COLO668 (cell line): ENCODE data around the gene POLR2B.
"Not testable (repeated sequence)": the region's sequence is repeated elsewhere in the genome, so short reads cannot be mapped to it uniquely, and the experiment has no call there.

Experiments
- DNase-seq: peaks from one replicate; lab custom pipeline; 2025; ENCODE audit not compliant: unreplicated experiment; lab: John Stamatoyannopoulos, UW

Gene POLR2B

GRCh38 chr4:57051095-57051494 is 72.4 kb downstream of the POLR2B start:
- DNase-seq, result no peak

- no peak for DNase-seq
Measured at GRCh38 chr4:57051524-57051923, 72.8 kb downstream of the POLR2B start.

GRCh38 chr4:57053508-57053907 is 74.8 kb downstream of the POLR2B start:
- no peak for DNase-seq

- no peak for DNase-seq
Measured at GRCh38 chr4:57055886-57056285, 77.2 kb downstream of the POLR2B start.

GRCh38 chr4:57059890-57060716 is 81.4 kb downstream of the POLR2B start:
- DNase-seq, result no peak

- DNase-seq, result not testable (repeated sequence)
Measured at GRCh38 chr4:57060717-57061067, 82.0 kb downstream of the POLR2B start.

- no peak for DNase-seq
Measured at GRCh38 chr4:57061395-57061794, 82.7 kb downstream of the POLR2B start.

- DNase-seq, result no peak
Measured at GRCh38 chr4:57063518-57063917, 84.8 kb downstream of the POLR2B start.

GRCh38 chr4:57064120-57064519 is 85.4 kb downstream of the POLR2B start:
- DNase-seq, result no peak

GRCh38 chr4:57064811-57065711 is 86.4 kb downstream of the POLR2B start:
- DNase-seq, result no peak

GRCh38 chr4:57065730-57066482 is 87.2 kb downstream of the POLR2B start:
- no peak for DNase-seq

GRCh38 chr4:57068237-57068981 is 89.7 kb downstream of the POLR2B start:
- DNase-seq, result no peak

- DNase-seq, result no peak
Measured at GRCh38 chr4:57070461-57070860, 91.8 kb downstream of the POLR2B start.

GRCh38 chr4:57071326-57071725 is 92.6 kb downstream of the POLR2B start:
- DNase-seq, result no peak

GRCh38 chr4:57073559-57073958 is 94.9 kb downstream of the POLR2B start:
- no peak for DNase-seq

- no peak for DNase-seq
Measured at GRCh38 chr4:57074744-57075143, 96.0 kb downstream of the POLR2B start.

- DNase-seq, result no peak
Measured at GRCh38 chr4:57075367-57075766, 96.7 kb downstream of the POLR2B start.

GRCh38 chr4:57076646-57077045 is 98.0 kb downstream of the POLR2B start:
- no peak for DNase-seq

- no peak for DNase-seq
Measured at GRCh38 chr4:57077550-57078343, 99.1 kb downstream of the POLR2B start.
